AG04450 (cell line): Measurements from ENCODE around the gene DIP2C. TPM values are rescaled to one million over a fixed set of nuclear protein-coding genes. Genes with fewer than 3 reads are reported as not detected.
A peak's percentile ranks its signal among the peaks of the same experiment; 100 is the strongest.

ENCODE experiments used
- CTCF ChIA-PET: fragments of 300-600, 350-600 bp; formaldehyde crosslinking; extraction: SDS; loops from one replicate; lab custom pipeline; 2022; ENCODE audit warnings: antibody characterized with exemption, inconsistent platforms; lab: Charles Lee
- POLR2A ChIA-PET: fragments of 350-600 bp; formaldehyde crosslinking; extraction: SDS; loops from one replicate; lab custom pipeline; 2021; ENCODE audit warnings: antibody characterized with exemption, inconsistent platforms; lab: Yijun Ruan, JAX
- DNase-seq: peaks from one replicate; pipeline ENCODE4 v3.0.0-alpha.2; 2011; ENCODE audit warnings: low read depth, low spot score
- H3K27ac ChIP-seq: one replicate; pipeline ENCODE4 v1.5.1; 2012; ENCODE audit warnings: low read depth, low read length, control low read depth
- H3K27me3 ChIP-seq: one replicate; pipeline ENCODE4 v1.6.0; 2012; ENCODE audit warnings: low read length; ENCODE audit not compliant: control insufficient read depth, insufficient read depth
- H3K4me3 ChIP-seq: 2 replicates; pipeline ENCODE4 v1.5.1; 2011; ENCODE audit warnings: mild to moderate bottlenecking, low read depth, low read length, control low read depth
- H3K9me3 ChIP-seq: 2 replicates; pipeline ENCODE4 v1.5.1; 2012; ENCODE audit warnings: low read length; ENCODE audit not compliant: control insufficient read depth, insufficient read depth
- polyA plus RNA-seq: library from polyadenylated mRNA; depleted of rRNA; stranded (reverse); fragments of >200 nt; gene quantifications from 2 replicates; pipeline ENCODE4 v1.2.3, GENCODE V29; 2011
- TF ChIP-seq, protein P1 (sequence below): IDR thresholded peaks from 2 replicates; pipeline ENCODE4 v1.5.1; 2011; ENCODE audit warnings: low read depth, low read length, control low read depth, inconsistent platforms

DIP2C gene
- polyA plus RNA-seq, 1 experiment = 9.6 TPM

DNA sequence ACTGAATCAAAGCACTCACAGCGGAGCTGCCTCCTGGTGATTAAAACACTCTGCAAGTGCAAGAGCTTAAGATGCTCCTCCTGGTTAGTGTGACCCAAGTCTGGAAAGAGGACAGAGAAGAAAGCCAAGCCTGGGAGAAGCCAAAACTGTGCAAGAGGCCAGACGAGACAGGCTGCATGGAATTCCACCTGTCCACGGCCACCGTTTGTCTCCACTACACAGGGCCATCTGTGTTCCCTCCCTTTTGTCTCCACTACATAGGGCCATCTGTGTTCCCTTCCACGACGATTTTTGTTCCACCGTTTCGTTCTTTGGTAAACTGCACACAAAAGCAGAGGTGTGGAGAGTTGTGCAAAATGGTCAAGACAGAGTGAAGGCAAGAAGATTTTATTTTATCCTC, 233.0 kb downstream of the DIP2C start:
- ChIA-PET POLR2A (no interaction called here), CTCF (no interaction called here)
- TF ChIP-seq, protein P1, sequence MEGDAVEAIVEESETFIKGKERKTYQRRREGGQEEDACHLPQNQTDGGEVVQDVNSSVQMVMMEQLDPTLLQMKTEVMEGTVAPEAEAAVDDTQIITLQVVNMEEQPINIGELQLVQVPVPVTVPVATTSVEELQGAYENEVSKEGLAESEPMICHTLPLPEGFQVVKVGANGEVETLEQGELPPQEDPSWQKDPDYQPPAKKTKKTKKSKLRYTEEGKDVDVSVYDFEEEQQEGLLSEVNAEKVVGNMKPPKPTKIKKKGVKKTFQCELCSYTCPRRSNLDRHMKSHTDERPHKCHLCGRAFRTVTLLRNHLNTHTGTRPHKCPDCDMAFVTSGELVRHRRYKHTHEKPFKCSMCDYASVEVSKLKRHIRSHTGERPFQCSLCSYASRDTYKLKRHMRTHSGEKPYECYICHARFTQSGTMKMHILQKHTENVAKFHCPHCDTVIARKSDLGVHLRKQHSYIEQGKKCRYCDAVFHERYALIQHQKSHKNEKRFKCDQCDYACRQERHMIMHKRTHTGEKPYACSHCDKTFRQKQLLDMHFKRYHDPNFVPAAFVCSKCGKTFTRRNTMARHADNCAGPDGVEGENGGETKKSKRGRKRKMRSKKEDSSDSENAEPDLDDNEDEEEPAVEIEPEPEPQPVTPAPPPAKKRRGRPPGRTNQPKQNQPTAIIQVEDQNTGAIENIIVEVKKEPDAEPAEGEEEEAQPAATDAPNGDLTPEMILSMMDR = no peak
- no peak for DNase-seq
- Histone ChIP-seq H3K9me3 (peaks cover 6% of the 10 kb centered on the region; the same call in 1 of the 2 replicates), H3K27ac (no peak overlapping the region), H3K4me3 (no peak overlapping the region), H3K27me3 (no peaks in the 10 kb centered on the region)

DNA sequence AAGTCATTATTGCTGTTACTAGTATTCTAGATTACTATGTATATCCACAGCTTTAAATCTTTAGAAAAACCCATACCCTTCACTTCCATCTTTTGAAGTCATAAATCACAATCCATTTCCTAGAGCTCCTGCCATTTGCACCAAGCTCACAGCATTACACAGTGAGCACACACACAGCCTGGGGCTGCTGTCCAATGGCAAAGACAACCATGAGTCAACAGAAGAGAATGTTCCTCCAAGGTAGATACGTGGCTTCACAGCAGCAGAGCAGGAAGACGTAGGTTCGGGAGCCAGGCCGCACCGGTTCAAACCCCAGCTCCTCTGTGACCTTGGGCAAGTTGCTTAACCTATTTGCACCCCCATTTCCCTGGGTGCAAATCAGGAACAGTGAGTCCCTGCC, 234.6 kb downstream of the DIP2C start:
- DNase-seq = peak; percentile 54
- POLR2A ChIA-PET = interaction anchor here (1.0 kb wide), 1 partner anchor 126 kb away, joined by 3 read pairs; no protein-coding TSS in a partner anchor
- CTCF ChIA-PET = no interaction called here
- Histone ChIP-seq H3K27me3 (no peaks in the 10 kb centered on the region), H3K4me3 (no peak overlapping the region), H3K27ac (peak overlapping the region; percentile 81), H3K9me3 (peaks cover 6% of the 10 kb centered on the region; the same call in 1 of the 2 replicates)
- TF ChIP-seq, protein P1 = no peak

DNA sequence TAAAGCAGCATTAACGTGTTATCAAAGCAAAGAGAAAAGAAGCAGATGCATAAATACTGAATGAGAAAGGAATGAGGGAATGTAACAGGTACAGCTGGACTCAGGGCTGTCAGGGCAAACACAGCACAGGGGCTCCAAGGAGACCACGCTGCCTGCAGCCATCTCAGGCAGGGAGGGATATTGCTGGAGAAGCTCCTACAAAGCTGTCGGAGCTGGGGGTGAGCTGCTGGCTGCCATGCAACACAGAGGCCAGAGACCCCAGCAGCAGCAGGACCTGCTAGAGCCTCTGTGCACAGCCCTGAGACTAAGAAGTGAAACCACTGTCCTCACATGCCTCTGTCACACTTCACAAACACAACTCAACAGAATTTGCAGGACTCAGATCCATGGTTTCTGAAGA, 235.8 kb downstream of the DIP2C start:
- H3K27me3 ChIP-seq = no peaks in the 10 kb centered on the region
- no peak for DNase-seq
- peaks cover 6% of the 10 kb centered on the region; the same call in 1 of the 2 replicates for H3K9me3 ChIP-seq
- POLR2A ChIA-PET = interaction anchor here (0.5 kb wide), 1 partner anchor 17 kb away, joined by 4 read pairs; no protein-coding TSS in a partner anchor
- TF ChIP-seq, protein P1 = no peak
- H3K27ac ChIP-seq = no peak overlapping the region
- CTCF ChIA-PET = no interaction called here
- H3K4me3 ChIP-seq = no peak overlapping the region

DNA sequence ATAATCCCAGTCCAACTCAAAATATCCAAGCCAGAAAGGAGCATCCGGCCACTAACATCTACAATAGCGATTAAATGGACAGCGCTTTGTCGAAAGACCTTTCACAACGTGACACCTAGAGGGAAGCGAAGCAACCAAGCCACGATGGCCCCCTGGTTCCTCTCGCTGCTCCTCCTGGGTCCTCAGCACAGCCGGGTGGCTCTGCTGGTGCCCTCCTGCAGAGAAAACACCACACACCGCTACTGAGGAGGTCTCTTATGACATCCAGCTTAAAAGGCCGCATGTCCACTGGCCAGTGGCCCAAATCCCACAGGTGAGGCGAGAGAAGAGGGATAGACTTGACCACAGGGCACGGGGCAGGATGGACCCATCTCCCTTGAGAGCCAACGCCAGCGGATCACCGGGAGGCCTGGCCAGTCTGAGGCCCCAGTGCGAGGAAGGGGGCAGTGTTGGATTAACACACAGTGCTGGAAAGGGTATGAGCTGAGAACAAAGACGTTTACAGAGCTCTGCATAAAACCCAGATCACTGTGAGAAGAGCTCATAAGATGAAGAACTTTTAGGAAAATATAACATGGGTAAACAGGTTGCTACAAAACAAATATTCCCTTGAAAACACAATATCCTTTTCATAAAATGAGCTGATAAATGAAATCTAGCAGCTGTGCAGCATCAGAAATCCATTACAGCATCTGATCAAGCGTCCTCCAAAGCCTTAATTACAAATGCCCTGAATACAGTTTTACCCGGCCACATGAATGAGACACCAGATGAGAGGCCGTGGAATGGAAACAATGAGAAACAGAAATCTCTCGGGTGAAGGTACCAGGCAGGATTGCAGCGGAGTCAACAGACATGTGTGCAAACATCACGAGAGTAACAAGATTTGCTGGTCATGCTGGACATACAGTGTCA, 236.7 kb downstream of the DIP2C start:
- H3K27me3 ChIP-seq = no peaks in the 10 kb centered on the region
- H3K4me3 ChIP-seq = no peak overlapping the region
- peaks cover 6% of the 10 kb centered on the region; the same call in 1 of the 2 replicates for H3K9me3 ChIP-seq
- ChIA-PET POLR2A (no interaction called here), CTCF (no interaction called here)
- DNase-seq = no peak
- no peak overlapping the region for H3K27ac ChIP-seq
- TF ChIP-seq, protein P1 = no peak

DNA sequence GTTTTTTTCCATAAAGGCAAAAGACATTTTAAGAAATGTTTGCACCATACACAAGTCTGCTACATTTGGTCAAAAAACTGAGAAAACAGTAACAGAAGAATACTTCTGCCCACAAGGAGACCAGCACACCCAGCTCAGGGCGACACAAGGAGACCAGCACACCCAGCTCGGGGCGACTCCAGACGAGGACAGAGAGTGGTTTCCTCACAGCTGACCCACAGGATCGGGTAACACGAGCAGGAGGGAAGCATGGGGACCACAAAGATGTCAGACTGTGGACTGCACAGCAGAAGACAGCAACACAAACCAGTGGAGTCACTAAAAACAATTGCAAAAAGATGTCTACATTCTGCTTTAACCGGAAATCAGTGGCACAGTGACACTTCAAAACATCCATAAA, 237.6 kb downstream of the DIP2C start:
- CTCF ChIA-PET = no interaction called here

More for the DNA sequence above, 237.6 kb downstream of the DIP2C start:
- TF ChIP-seq, protein P1 = no peak
- Histone ChIP-seq H3K27ac (no peak overlapping the region), H3K9me3 (peaks cover 6% of the 10 kb centered on the region; the same call in 1 of the 2 replicates), H3K4me3 (no peak overlapping the region), H3K27me3 (no peaks in the 10 kb centered on the region)
- POLR2A ChIA-PET = no interaction called here
- no peak for DNase-seq
